Gastroesophageal sphincter (tissue), 4 donors: ENCODE measurements around the gene DNMT1. TPM values are rescaled to one million over a fixed set of nuclear protein-coding genes. Genes with fewer than 3 reads are reported as not detected.

Source experiments
- ATAC-seq: fragments of 150-250 bp; one replicate; pipeline ENCODE4 v1.9.1; 2016; ENCODE audit warnings: mild to moderate bottlenecking, moderate library complexity
- H3K27ac ChIP-seq, 4 donors: fragments of 200-600 bp; sonication (generic) in 3 of 4; 1 replicate in 3 of 4; 2 replicates in 1 of 4; pipeline ENCODE4 v1.5.1; 2016 to 2019
- H3K27me3 ChIP-seq: fragments of 200-600 bp; sonication (generic); one replicate; pipeline ENCODE4 v1.5.1; 2019
- H3K36me3 ChIP-seq, 2 donors: fragments of 200-600 bp; sonication (generic); one replicate each; pipeline ENCODE4 v1.5.1; 2019; ENCODE audit warnings: control low read depth in 1 of 2
- H3K4me1 ChIP-seq, 3 donors: fragments of 200-600 bp; sonication (generic); 1 replicate in 2 of 3; 2 replicates in 1 of 3; pipeline ENCODE4 v1.5.1; 2016 to 2019; ENCODE audit warnings: control low read depth in 2 of 3
- H3K4me3 ChIP-seq, 2 donors: fragments of 200-600 bp; sonication (generic); one replicate each; pipeline ENCODE4 v1.5.1; 2019; ENCODE audit warnings: mild to moderate bottlenecking in 1 of 2, moderate library complexity in 1 of 2
- H3K9me3 ChIP-seq, 3 donors: fragments of 200-600 bp; sonication (generic); one replicate each; pipeline ENCODE4 v1.5.1; 2017 to 2019; ENCODE audit warnings: control low read depth in 2 of 3
- CTCF ChIP-seq, 4 experiments: fragments of 200-600 bp in 2 of 4; fragments of 450-650 bp in 2 of 4; sonication (generic) in 1 of 4; IDR thresholded peaks; one replicate each; pipeline ENCODE4 v1.5.1; 2017 to 2019; ENCODE audit warnings: antibody characterized with exemption in 4 of 4, mild to moderate bottlenecking in 2 of 4, moderate library complexity in 2 of 4
- EP300 ChIP-seq: sonication (generic); formaldehyde crosslinking; IDR thresholded peaks from one replicate; pipeline ENCODE4 v1.6.1; 2017; ENCODE audit warnings: antibody characterized with exemption, mild to moderate bottlenecking
- POLR2A ChIP-seq, 2 donors: fragments of 450-650 bp; IDR thresholded peaks; one replicate each; pipeline ENCODE4 v1.6.1; 2017; ENCODE audit warnings: antibody characterized with exemption in 2 of 2, mild to moderate bottlenecking in 2 of 2, moderate library complexity in 1 of 2
- POLR2AphosphoS5 ChIP-seq: sonication (generic); formaldehyde crosslinking; IDR thresholded peaks from one replicate; pipeline ENCODE4 v1.6.1; 2017; ENCODE audit warnings: antibody characterized with exemption
- WGBS, 2 donors: methylation state at CpG; one replicate each; pipeline ENCODE4 v1.1.5; 2018; ENCODE audit warnings: low coverage in 1 of 2; 5-methylcytosine and 5-hydroxymethylcytosine counted together
- small RNA-seq, 4 donors: library from RNA; depleted of rRNA; stranded (forward); fragments of <200 nt; gene quantifications; one replicate each; pipeline ENCODE3, GENCODE V24; 2016
- total RNA-seq, 4 donors: library from RNA; depleted of rRNA; stranded (reverse); fragments of >200 nt; gene quantifications; one replicate each; pipeline ENCODE4 v1.1.0, GENCODE V29; 2016

Gene DNMT1
- total RNA-seq, 4 donors from 2014 or later: 28.1 to 50.6 (median 38.1) TPM

- Histone ChIP-seq H3K27ac (no peak overlapping the region), H3K36me3 (peaks cover 0 to 10% of the 10 kb centered on the region in 2 donors), H3K27me3 (no peaks in the 10 kb centered on the region), H3K4me1 (peaks cover 0 to 15% (median 0%) of the 10 kb centered on the region in 3 donors), H3K4me3 (no peak overlapping the region), H3K9me3 (no peaks in the 10 kb centered on the region)
- no peak for TF ChIP-seq POLR2A (IDR thresholded peaks at IDR 0.05)
- TF ChIP-seq POLR2AphosphoS5: no peak
- TF ChIP-seq CTCF (IDR thresholded peaks at IDR 0.05): no peak
- TF ChIP-seq EP300: no peak
- WGBS, 2 donors: 56 to 83% methylated on average over 1 to 2 of the region's 3 CpGs
- no peak for ATAC-seq
Measured at GRCh38 chr19:10084803-10085202, 110.0 kb downstream of the DNMT1 start.

- Histone ChIP-seq H3K4me3 (no peak overlapping the region), H3K27me3 (peaks cover 8% of the 10 kb centered on the region), H3K27ac (no peak overlapping the region), H3K36me3 (peaks cover 0 to under 1% of the 10 kb centered on the region in 2 donors), H3K4me1 (peaks cover 0 to 15% (median 0%) of the 10 kb centered on the region in 3 donors), H3K9me3 (no peaks in the 10 kb centered on the region)
- 68 to 77% methylated on average over 7 to 9 of the region's 9 CpGs for WGBS, 2 donors
- TF ChIP-seq POLR2AphosphoS5: no peak
- no peak for TF ChIP-seq POLR2A (IDR thresholded peaks at IDR 0.05)
- TF ChIP-seq CTCF (IDR thresholded peaks at IDR 0.05): no peak
- no peak for TF ChIP-seq EP300
- no peak for ATAC-seq
Measured at GRCh38 chr19:10083911-10084310, 110.8 kb downstream of the DNMT1 start.

Small RNA genes lying within 50 kb of the gene (small RNA-seq; reads per million reads assigned to genes)
- gene MIR4322 (0 reads per million in 4 donors), gene SNORD105 (81.0 to 204 (median 160) reads per million in 4 donors), gene SNORD105B (5,727 to 9,613 (median 7,839) reads per million in 4 donors)

Other genes with a start within 250 kb of the DNMT1 start
- 10 to 100 TPM in 3 of 4 donors, 1 to 10 TPM in 1; 9.8 to 30.8 (median 25.2) TPM for gene COL5A3, start 184.4 kb downstream of the DNMT1 start, total RNA-seq
- not detected for gene RDH8, start 181.5 kb downstream of the DNMT1 start, total RNA-seq
- 10 to 100 TPM; 23.4 to 31.6 (median 26.2) TPM for gene SHFL, start 108.6 kb downstream of the DNMT1 start, total RNA-seq
- not detected for gene ANGPTL6, start 92.3 kb downstream of the DNMT1 start, total RNA-seq
- 10 to 100 TPM; 22.7 to 40.3 (median 31.5) TPM for gene PPAN, start 88.6 kb downstream of the DNMT1 start, total RNA-seq
- gene P2RY11, start 83.3 kb downstream of the DNMT1 start, total RNA-seq: 10 to 100 TPM in 1 of 4 donors, 1 to 10 TPM in 2, under 1 TPM in 1; 0.96 to 15.7 (median 5.3) TPM
- gene EIF3G, start 75.1 kb downstream of the DNMT1 start, total RNA-seq: 100 to 1,000 TPM; 295 to 323 (median 310) TPM
- 10 to 100 TPM in 3 of 4 donors, 1 to 10 TPM in 1; 7.5 to 24.5 (median 16.7) TPM for gene S1PR2, start 36.4 kb upstream of the DNMT1 start, total RNA-seq
- gene MRPL4, start 57.3 kb upstream of the DNMT1 start, total RNA-seq: 10 to 100 TPM; 45.8 to 86.0 (median 51.9) TPM
- 10 to 100 TPM in 3 of 4 donors, 1 to 10 TPM in 1; 8.8 to 33.0 (median 19.6) TPM for gene ICAM1, start 76.2 kb upstream of the DNMT1 start, total RNA-seq
- gene ICAM4, start 92.0 kb upstream of the DNMT1 start, total RNA-seq: under 1 TPM in 1 of 4 donors, not detected in 3; 0.47 TPM
- under 1 TPM in 3 of 4 donors, not detected in 1; 0.12 to 0.54 (median 0.47) TPM for gene ICAM5, start 95.0 kb upstream of the DNMT1 start, total RNA-seq
- gene ZGLP1, start 114.9 kb upstream of the DNMT1 start, total RNA-seq: 1 to 10 TPM in 2 of 4 donors, under 1 TPM in 1, not detected in 1; 0.81 to 2.5 (median 1.1) TPM
- 10 to 100 TPM in 3 of 4 donors, 1 to 10 TPM in 1; 6.7 to 36.5 (median 16.6) TPM for gene FDX2, start 121.1 kb upstream of the DNMT1 start, total RNA-seq
- gene RAVER1, start 138.6 kb upstream of the DNMT1 start, total RNA-seq: 10 to 100 TPM; 15.6 to 33.2 (median 21.8) TPM
- 1 to 10 TPM; 3.4 to 9.3 (median 5.6) TPM for gene ICAM3, start 144.7 kb upstream of the DNMT1 start, total RNA-seq
- gene TYK2, start 185.6 kb upstream of the DNMT1 start, total RNA-seq: 10 to 100 TPM; 40.8 to 77.2 (median 53.9) TPM
- gene CDC37, start 208.6 kb upstream of the DNMT1 start, total RNA-seq: 100 to 1,000 TPM; 144 to 177 (median 162) TPM
- 10 to 100 TPM in 2 of 4 donors, 1 to 10 TPM in 2; 7.3 to 22.5 (median 10.0) TPM for gene PDE4A, start 225.6 kb upstream of the DNMT1 start, total RNA-seq